Esophagus (tissue), 2 donors: ENCODE results near the gene NOP53. TPM values are rescaled to one million over a fixed set of nuclear protein-coding genes. Genes with fewer than 3 reads are reported as not detected.
A peak's percentile ranks its signal among the peaks of the same experiment; 100 is the strongest.
"Not testable (repeated sequence)": the region's sequence is repeated elsewhere in the genome, so short reads cannot be mapped to it uniquely, and the experiment has no call there.

Experiments used
- H3K27ac ChIP-seq, 2 donors: one replicate each; pipeline ENCODE4 v1.5.1; 2013; ENCODE audit warnings: low read depth in 2 of 2, mild to moderate bottlenecking in 2 of 2, inconsistent platforms in 1 of 2, low read length in 1 of 2, moderate library complexity in 1 of 2
- H3K27me3 ChIP-seq, 2 donors: one replicate each; pipeline ENCODE4 v1.6.1; 2013; ENCODE audit warnings: low read length in 2 of 2, control low read depth in 1 of 2, mild to moderate bottlenecking in 1 of 2; ENCODE audit not compliant: insufficient read depth in 2 of 2, control insufficient read depth in 1 of 2
- H3K36me3 ChIP-seq, 2 donors: one replicate each; pipeline ENCODE4 v1.6.1; 2013; ENCODE audit warnings: low read length in 1 of 2; ENCODE audit not compliant: control insufficient read depth in 2 of 2, insufficient read depth in 2 of 2
- H3K4me1 ChIP-seq, 2 donors: one replicate each; pipeline ENCODE4 v1.6.1; 2013; ENCODE audit warnings: low read length in 1 of 2; ENCODE audit not compliant: control insufficient read depth in 2 of 2, insufficient read depth in 2 of 2
- H3K4me3 ChIP-seq, 2 donors: one replicate each; pipeline ENCODE4 v1.5.1; 2013; ENCODE audit warnings: low read length in 2 of 2, mild to moderate bottlenecking in 2 of 2, low read depth in 1 of 2, moderate library complexity in 1 of 2
- H3K9me3 ChIP-seq, 2 donors: one replicate each; pipeline ENCODE4 v1.6.1; 2013; ENCODE audit warnings: mild to moderate bottlenecking in 2 of 2, low read depth in 1 of 2, low read length in 1 of 2, moderate library complexity in 1 of 2; ENCODE audit not compliant: control insufficient read depth in 2 of 2, insufficient read depth in 1 of 2
- WGBS, 2 donors: extraction: QIAGEN DNeasy Blood & Tissue Kit; methylation state at CpG; one replicate each; pipeline ENCODE4 v1.1.7; 2013; 5-methylcytosine and 5-hydroxymethylcytosine counted together
- polyA plus RNA-seq, 2 donors: library from polyadenylated mRNA; stranded (reverse); fragments of 200-250 nt; gene quantifications; one replicate each; pipeline ENCODE4 v1.2.3, GENCODE V29; 2013
- donor health status: healthy with polysubstance abuse.
- donor health status: Bipolar disorder and iron deficiency.

The NOP53 gene
- polyA plus RNA-seq, 2 donors = 245 to 253 TPM

- Histone ChIP-seq H3K4me1 (no peaks in the 10 kb centered on the region), H3K27ac (peak overlapping the region in 1 of 2 donors; percentile 22), H3K36me3 (peaks cover 5 to 29% of the 10 kb centered on the region in 2 donors), H3K27me3 (no peaks in the 10 kb centered on the region), H3K9me3 (no peaks in the 10 kb centered on the region), H3K4me3 (no peak overlapping the region)
- WGBS, 2 donors = 85 to 89% methylated on average over 5 of the region's 5 CpGs
Measured at GRCh38 chr19:47703301-47703700, 42.0 kb upstream of the NOP53 start.

- Histone ChIP-seq H3K4me1 (no peaks in the 10 kb centered on the region), H3K4me3 (no peak overlapping the region), H3K27ac (no peak overlapping the region), H3K36me3 (peaks cover 5 to 23% of the 10 kb centered on the region in 2 donors), H3K9me3 (no peaks in the 10 kb centered on the region), H3K27me3 (no peaks in the 10 kb centered on the region)
- 74 to 88% methylated on average over 11 of the region's 11 CpGs for WGBS, 2 donors
Measured at GRCh38 chr19:47704024-47704423, 41.3 kb upstream of the NOP53 start.

GRCh38 chr19:47704656-47705055 lies 40.7 kb upstream of the NOP53 start:
- Histone ChIP-seq H3K27me3 (no peaks in the 10 kb centered on the region), H3K36me3 (peaks cover 5 to 18% of the 10 kb centered on the region in 2 donors), H3K4me1 (no peaks in the 10 kb centered on the region), H3K9me3 (no peaks in the 10 kb centered on the region), H3K4me3 (no peak overlapping the region), H3K27ac (no peak overlapping the region)
- WGBS, 2 donors = 96 to 98% methylated on average over 3 of the region's 3 CpGs

GRCh38 chr19:47707135-47707925 lies 38.0 kb upstream of the NOP53 start:
- H3K27me3 ChIP-seq = no peaks in the 10 kb centered on the region
- WGBS, 2 donors = 20 to 22% methylated on average over 21 to 22 of the region's 22 CpGs
- no peak overlapping the region for H3K27ac ChIP-seq
- no peaks in the 10 kb centered on the region for H3K9me3 ChIP-seq
- no peaks in the 10 kb centered on the region for H3K4me1 ChIP-seq
- H3K4me3 ChIP-seq = no peak overlapping the region
- H3K36me3 ChIP-seq = peaks cover 2 to 3% of the 10 kb centered on the region in 2 donors

GRCh38 chr19:47711652-47712242 lies 33.6 kb upstream of the NOP53 start:
- Histone ChIP-seq H3K4me3 (no peak overlapping the region), H3K4me1 (peaks cover 0 to 6% of the 10 kb centered on the region in 2 donors), H3K9me3 (no peaks in the 10 kb centered on the region), H3K36me3 (peaks cover 0 to 7% of the 10 kb centered on the region in 2 donors), H3K27me3 (no peaks in the 10 kb centered on the region), H3K27ac (no peak overlapping the region)
- 84% methylated on average over 8 of the region's 8 CpGs for WGBS, 2 donors

GRCh38 chr19:47713046-47714021 lies 32.0 kb upstream of the NOP53 start, which contains the start of gene EHD2:
EHD2 (plus strand) TSS chr19:47713422; CDS start chr19:47716613, 3,191 bp downstream.
- H3K36me3 ChIP-seq = peaks cover 0 to 15% of the 10 kb centered on the region in 2 donors
- H3K9me3 ChIP-seq = no peaks in the 10 kb centered on the region
- WGBS, 2 donors = 4 to 6% methylated on average over 39 to 52 of the region's 52 CpGs
- H3K4me1 ChIP-seq = peaks cover 0 to 7% of the 10 kb centered on the region in 2 donors
- H3K27ac ChIP-seq = peak within 1 kb of the TSS; percentile 89 to 92
- H3K4me3 ChIP-seq = peak within 1 kb of the TSS; percentile 60 to 84
- H3K27me3 ChIP-seq = no peaks in the 10 kb centered on the region

- Histone ChIP-seq H3K9me3 (no peaks in the 10 kb centered on the region), H3K4me1 (peaks cover 6 to 8% of the 10 kb centered on the region in 2 donors), H3K4me3 (peak overlapping the region; percentile 60 to 84), H3K27me3 (no peaks in the 10 kb centered on the region), H3K27ac (peak overlapping the region; percentile 89 to 92), H3K36me3 (peaks cover 0 to 15% of the 10 kb centered on the region in 2 donors)
- WGBS, 2 donors = 75 to 87% methylated on average over 4 of the region's 4 CpGs
Measured at GRCh38 chr19:47714339-47714738, 31.0 kb upstream of the NOP53 start.

- not testable (repeated sequence) for H3K4me3 ChIP-seq, H3K27ac ChIP-seq, H3K9me3 ChIP-seq, H3K4me1 ChIP-seq, H3K27me3 ChIP-seq
- peaks cover 0 to 15% of the 10 kb centered on the region in 2 donors for H3K36me3 ChIP-seq
Measured at GRCh38 chr19:47714855-47715254, 30.5 kb upstream of the NOP53 start.

- no peak overlapping the region for H3K27ac ChIP-seq
- H3K36me3 ChIP-seq = peaks cover 0 to 15% of the 10 kb centered on the region in 2 donors
- 64 to 66% methylated on average over 32 of the region's 32 CpGs for WGBS, 2 donors
- no peaks in the 10 kb centered on the region for H3K27me3 ChIP-seq
- no peak overlapping the region for H3K4me3 ChIP-seq
- H3K4me1 ChIP-seq = peaks cover 8 to 16% of the 10 kb centered on the region in 2 donors
- no peaks in the 10 kb centered on the region for H3K9me3 ChIP-seq
Measured at GRCh38 chr19:47716270-47716937, 28.9 kb upstream of the NOP53 start.
